Sigmoid colon (tissue), 7 donors: ENCODE results near the gene HPSE. TPM values are rescaled to one million over a fixed set of nuclear protein-coding genes. Genes with fewer than 3 reads are reported as not detected.

ENCODE experiments used
- DNase-seq: peaks from one replicate; pipeline ENCODE4 v3.0.0-alpha.2; 2019
- H3K27ac ChIP-seq, 4 donors: fragments of 200-600 bp; sonication (generic); one replicate each; pipeline ENCODE4 v1.5.1; 2016 to 2019; ENCODE audit warnings: mild to moderate bottlenecking in 1 of 4
- H3K27me3 ChIP-seq, 3 donors: fragments of 200-600 bp; sonication (generic); one replicate each; pipeline ENCODE4 v1.5.1; 2019; ENCODE audit warnings: mild to moderate bottlenecking in 1 of 3
- H3K36me3 ChIP-seq, 4 donors: fragments of 200-600 bp; sonication (generic); one replicate each; pipeline ENCODE4 v1.5.1; 2016 to 2019
- H3K4me1 ChIP-seq, 4 donors: fragments of 200-600 bp; sonication (generic); one replicate each; pipeline ENCODE4 v1.5.1; 2017 to 2019
- H3K4me3 ChIP-seq, 4 donors: fragments of 200-600 bp; sonication (generic); one replicate each; pipeline ENCODE4 v1.5.1; 2017 to 2019; ENCODE audit warnings: mild to moderate bottlenecking in 2 of 4, moderate library complexity in 1 of 4
- H3K9me3 ChIP-seq, 4 donors: fragments of 200-600 bp in 3 of 4; sonication (generic) in 3 of 4; one replicate each; pipeline versions ENCODE4 v1.5.1 to v1.6.1; 2013 to 2019
- EP300 ChIP-seq, 4 donors: sonication (generic); formaldehyde crosslinking; IDR thresholded peaks; one replicate each; pipeline ENCODE4 v1.6.1; 2017; ENCODE audit warnings: antibody characterized with exemption in 4 of 4
- POLR2A ChIP-seq, 2 donors: fragments of 450-650 bp; IDR thresholded peaks; one replicate each; pipeline ENCODE4 v1.6.1; 2016; ENCODE audit warnings: antibody characterized with exemption in 2 of 2, mild to moderate bottlenecking in 2 of 2, moderate library complexity in 2 of 2
- POLR2AphosphoS5 ChIP-seq, 4 donors: sonication (generic); formaldehyde crosslinking; IDR thresholded peaks; one replicate each; pipeline ENCODE4 v1.6.1; 2017; ENCODE audit warnings: antibody characterized with exemption in 4 of 4
- WGBS, 2 donors: extraction: QIAGEN DNeasy Blood & Tissue Kit; methylation state at CpG; one replicate each; pipeline ENCODE4 v1.1.7; 2013; 5-methylcytosine and 5-hydroxymethylcytosine counted together
- intact Hi-C: fragments of 100-400 bp; cut with DNase I; formaldehyde crosslinking; loops from one replicate; pipeline ENCODE4 v1.15.1; 2023
- polyA plus RNA-seq, 3 donors: library from polyadenylated mRNA; stranded (reverse); fragments of 200-250 nt; gene quantifications; one replicate each; pipeline ENCODE4 v1.2.3, GENCODE V29; 2013
- total RNA-seq, 4 donors: library from RNA; depleted of rRNA; stranded (reverse); fragments of >200 nt; gene quantifications; one replicate each; pipeline ENCODE4 v1.1.0, GENCODE V29; 2016
- TF ChIP-seq, protein P1 (sequence below), 4 experiments: fragments of 450-650 bp in 3 of 4; fragments of 200-600 bp in 1 of 4; IDR thresholded peaks; one replicate each; pipeline ENCODE4 v1.5.1; 2016 to 2019; ENCODE audit warnings: antibody characterized with exemption in 4 of 4, mild to moderate bottlenecking in 3 of 4, moderate library complexity in 2 of 4
- donor health status: healthy with polysubstance abuse.
- donor health status: Bipolar disorder and iron deficiency.
- donor health status: healthy.

HPSE gene
- total and polyA plus RNA-seq, 7 donors = 0.54 to 7.3 (median 0.71) TPM

DNA sequence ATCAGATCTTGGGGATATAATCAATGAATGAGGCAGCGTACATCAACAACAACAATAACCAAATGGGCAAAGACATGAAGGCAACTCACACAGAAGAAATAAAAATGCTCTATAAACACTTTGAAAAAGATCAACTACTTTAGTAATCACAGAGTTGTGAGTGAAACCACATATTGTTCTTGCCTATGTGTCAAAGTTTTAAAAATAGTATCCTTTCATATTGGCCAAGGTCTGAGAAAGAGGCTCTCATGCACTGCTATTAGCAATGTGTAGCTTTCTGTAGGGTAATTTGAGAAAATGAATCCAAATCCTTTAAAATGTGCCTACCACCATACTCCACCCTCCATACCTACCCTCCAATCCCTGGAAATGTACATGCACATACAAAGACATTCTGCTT is 75.1 kb downstream of the HPSE start:
- 99 to 100% methylated on average over 1 of the region's 1 CpG for WGBS, 2 donors
- H3K4me3 ChIP-seq = no peak overlapping the region
- no peak for DNase-seq
- H3K36me3 ChIP-seq = peaks cover 0 to 19% (median 0%) of the 10 kb centered on the region in 4 donors
- H3K27me3 ChIP-seq = no peaks in the 10 kb centered on the region
- H3K4me1 ChIP-seq = peaks cover 0 to 30% (median 21%) of the 10 kb centered on the region in 4 donors
- intact Hi-C loops = loop anchor here (2.0 kb wide), 1 partner anchor 797 kb away; no protein-coding TSS in a partner anchor
- TF ChIP-seq, protein P1, sequence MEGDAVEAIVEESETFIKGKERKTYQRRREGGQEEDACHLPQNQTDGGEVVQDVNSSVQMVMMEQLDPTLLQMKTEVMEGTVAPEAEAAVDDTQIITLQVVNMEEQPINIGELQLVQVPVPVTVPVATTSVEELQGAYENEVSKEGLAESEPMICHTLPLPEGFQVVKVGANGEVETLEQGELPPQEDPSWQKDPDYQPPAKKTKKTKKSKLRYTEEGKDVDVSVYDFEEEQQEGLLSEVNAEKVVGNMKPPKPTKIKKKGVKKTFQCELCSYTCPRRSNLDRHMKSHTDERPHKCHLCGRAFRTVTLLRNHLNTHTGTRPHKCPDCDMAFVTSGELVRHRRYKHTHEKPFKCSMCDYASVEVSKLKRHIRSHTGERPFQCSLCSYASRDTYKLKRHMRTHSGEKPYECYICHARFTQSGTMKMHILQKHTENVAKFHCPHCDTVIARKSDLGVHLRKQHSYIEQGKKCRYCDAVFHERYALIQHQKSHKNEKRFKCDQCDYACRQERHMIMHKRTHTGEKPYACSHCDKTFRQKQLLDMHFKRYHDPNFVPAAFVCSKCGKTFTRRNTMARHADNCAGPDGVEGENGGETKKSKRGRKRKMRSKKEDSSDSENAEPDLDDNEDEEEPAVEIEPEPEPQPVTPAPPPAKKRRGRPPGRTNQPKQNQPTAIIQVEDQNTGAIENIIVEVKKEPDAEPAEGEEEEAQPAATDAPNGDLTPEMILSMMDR (IDR thresholded peaks at IDR 0.05) = no peak
- no peaks in the 10 kb centered on the region for H3K9me3 ChIP-seq
- no peak overlapping the region for H3K27ac ChIP-seq

GRCh38 chr4:83258461-83258860 is 76.2 kb downstream of the HPSE start:
- Histone ChIP-seq H3K36me3 (peaks cover 0 to 15% (median 0%) of the 10 kb centered on the region in 4 donors), H3K4me3 (no peak overlapping the region), H3K27ac (peak overlapping the region in 1 of 4 donors; percentile 30), H3K27me3 (no peaks in the 10 kb centered on the region), H3K4me1 (peaks cover 0 to 30% (median 21%) of the 10 kb centered on the region in 4 donors), H3K9me3 (no peaks in the 10 kb centered on the region)
- TF ChIP-seq, protein P1 (IDR thresholded peaks at IDR 0.05) = no peak
- DNase-seq = no peak
- intact Hi-C loops = loop anchor here (2.0 kb wide), 1 partner anchor 796 kb away; no protein-coding TSS in a partner anchor

GRCh38 chr4:83257811-83258210 is 76.8 kb downstream of the HPSE start:
- DNase-seq = no peak
- no peaks in the 10 kb centered on the region for H3K9me3 ChIP-seq
- no peak overlapping the region for H3K4me3 ChIP-seq
- H3K27me3 ChIP-seq = no peaks in the 10 kb centered on the region
- 91 to 94% methylated on average over 7 of the region's 7 CpGs for WGBS, 2 donors
- peak overlapping the region in 3 of 4 donors; percentile 30 to 77 (median 59) for H3K27ac ChIP-seq
- TF ChIP-seq, protein P1 (IDR thresholded peaks at IDR 0.05) = no peak
- TF ChIP-seq EP300 (IDR thresholded peaks at IDR 0.05) (no peak), POLR2A (IDR thresholded peaks at IDR 0.05) (no peak), POLR2AphosphoS5 (IDR thresholded peaks at IDR 0.05) (no peak)
- H3K4me1 ChIP-seq = peaks cover 0 to 30% (median 21%) of the 10 kb centered on the region in 4 donors
- intact Hi-C loops = loop anchor here (2.0 kb wide), 1 partner anchor 795 kb away; no protein-coding TSS in a partner anchor
- peaks cover 0 to 11% (median 0%) of the 10 kb centered on the region in 4 donors for H3K36me3 ChIP-seq

- TF ChIP-seq EP300 (IDR thresholded peaks at IDR 0.05) = no peak
- TF ChIP-seq POLR2A (IDR thresholded peaks at IDR 0.05) = no peak
- TF ChIP-seq POLR2AphosphoS5 (IDR thresholded peaks at IDR 0.05) = no peak
- TF ChIP-seq, protein P1 (IDR thresholded peaks at IDR 0.05) = no peak
- intact Hi-C loops = no loop called here
- 10 to 40% methylated on average over 1 of the region's 1 CpG for WGBS, 2 donors
These were observed 79.1 kb downstream of the HPSE start for GRCh38 chr4:83255584-83255983.

DNA sequence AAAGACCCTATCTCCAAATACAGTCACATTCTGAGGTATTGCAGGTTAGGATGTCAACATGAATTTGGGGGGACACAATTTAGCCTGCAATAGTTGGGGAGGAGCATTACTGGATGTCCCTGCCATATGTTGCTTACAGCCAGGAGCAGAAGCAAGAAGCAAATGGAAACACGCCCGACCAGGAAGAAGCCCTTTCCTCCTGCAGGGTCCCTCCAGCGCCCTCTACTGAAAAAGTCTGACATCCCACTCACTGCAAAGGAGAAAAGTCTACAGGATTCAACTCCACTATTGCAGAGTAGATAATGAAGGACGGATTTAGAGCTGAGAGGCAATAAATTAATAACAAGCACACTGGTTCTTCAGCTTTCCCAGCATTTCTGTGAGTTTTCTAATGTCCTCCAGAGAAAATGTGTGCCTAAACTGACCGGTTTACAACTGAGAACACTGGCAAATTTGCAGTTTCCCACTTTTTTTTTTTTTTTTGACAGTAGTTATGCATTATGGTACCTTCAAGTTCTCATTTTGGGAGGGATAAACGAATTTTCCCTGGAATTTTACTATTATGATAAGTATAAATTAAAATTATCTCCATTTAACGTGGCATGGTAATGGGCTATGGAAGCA is 81.8 kb downstream of the HPSE start:
- DNase-seq = peak; percentile 74
- WGBS, 2 donors = 17 to 31% methylated on average over 7 of the region's 7 CpGs
- Histone ChIP-seq H3K27me3 (no peaks in the 10 kb centered on the region), H3K4me3 (no peak overlapping the region), H3K36me3 (no peaks in the 10 kb centered on the region), H3K9me3 (no peaks in the 10 kb centered on the region), H3K4me1 (peaks cover 0 to 24% (median 18%) of the 10 kb centered on the region in 4 donors), H3K27ac (no peak overlapping the region)
- intact Hi-C loops = no loop called here
- TF ChIP-seq POLR2A (IDR thresholded peaks at IDR 0.05) = no peak
- no peak for TF ChIP-seq EP300 (IDR thresholded peaks at IDR 0.05)
- TF ChIP-seq, protein P1 (IDR thresholded peaks at IDR 0.05) = peak in 2 of 4 experiments; percentile 28 to 48
- TF ChIP-seq POLR2AphosphoS5 (IDR thresholded peaks at IDR 0.05) = no peak

More at GRCh38 chr4:83255584-83255983, 79.1 kb downstream of the HPSE start:
- no peak overlapping the region for H3K27ac ChIP-seq
- no peaks in the 10 kb centered on the region for H3K9me3 ChIP-seq
- no peaks in the 10 kb centered on the region for H3K27me3 ChIP-seq
- no peaks in the 10 kb centered on the region for H3K36me3 ChIP-seq
- no peak overlapping the region for H3K4me3 ChIP-seq
- peaks cover 0 to 30% (median 21%) of the 10 kb centered on the region in 4 donors for H3K4me1 ChIP-seq
- DNase-seq = no peak
